CD14-positive monocyte (primary cell): ENCODE data around the gene LRP1-AS. TPM values are rescaled to one million over a fixed set of nuclear protein-coding genes. Genes with fewer than 3 reads are reported as not detected.

ENCODE experiments used
- DNase-seq, 3 donors: peaks; one replicate each; pipeline ENCODE4 v3.0.0-alpha.2; 2011 to 2022
- H2AFZ ChIP-seq: 2 replicates; pipeline ENCODE4 v1.6.0; 2012; ENCODE audit warnings: mild to moderate bottlenecking, low read depth, low read length, inconsistent platforms; ENCODE audit not compliant: insufficient read depth, poor library complexity, severe bottlenecking
- H3K27ac ChIP-seq, 2 donors: 1 replicate in 1 of 2; 2 replicates in 1 of 2; pipeline ENCODE4 v1.5.1; 2012 to 2013; ENCODE audit warnings: low read length in 2 of 2, control low read depth in 1 of 2, inconsistent platforms in 1 of 2, low read depth in 1 of 2, mild to moderate bottlenecking in 1 of 2
- H3K27me3 ChIP-seq, 2 donors: one replicate each; pipeline versions ENCODE4 v1.6.0 to v1.6.1; 2011 to 2013; ENCODE audit warnings: low read length in 2 of 2; ENCODE audit not compliant: control insufficient read depth in 2 of 2, insufficient read depth in 2 of 2
- H3K36me3 ChIP-seq, 2 donors: replicated peaks in 1 of 2; 1 replicate in 1 of 2; 2 replicates in 1 of 2; pipeline versions ENCODE4 v1.5.1 to v1.6.1; 2012 to 2013; ENCODE audit warnings: low read length in 2 of 2, control low read depth in 1 of 2, inconsistent platforms in 1 of 2, mild to moderate bottlenecking in 1 of 2; ENCODE audit not compliant: insufficient read depth in 2 of 2, control insufficient read depth in 1 of 2
- H3K4me1 ChIP-seq, 2 donors: 1 replicate in 1 of 2; 2 replicates in 1 of 2; pipeline versions ENCODE4 v1.5.1 to v1.6.1; 2012 to 2013; ENCODE audit warnings: low read length in 2 of 2, control low read depth in 1 of 2, inconsistent platforms in 1 of 2, mild to moderate bottlenecking in 1 of 2, moderate library complexity in 1 of 2; ENCODE audit not compliant: insufficient read depth in 2 of 2, control insufficient read depth in 1 of 2
- H3K4me2 ChIP-seq: replicated peaks from 2 replicates; pipeline ENCODE3; 2012; ENCODE audit warnings: low read length, moderate library complexity, mild to moderate bottlenecking; ENCODE audit not compliant: poor library complexity, severe bottlenecking; ENCODE audit errors: extremely low read depth
- H3K4me3 ChIP-seq, 3 experiments: fragments of 200-600 bp in 1 of 3; sonication (generic) in 1 of 3; replicated peaks in 1 of 3; 1 replicate in 2 of 3; 2 replicates in 1 of 3; pipeline ENCODE4 v1.5.1; 2011 to 2013; ENCODE audit warnings: low read length in 3 of 3, mild to moderate bottlenecking in 3 of 3, control low read depth in 2 of 3, low read depth in 2 of 3, inconsistent platforms in 1 of 3, moderate library complexity in 1 of 3
- H3K79me2 ChIP-seq: 2 replicates; pipeline ENCODE4 v1.6.0; 2012; ENCODE audit warnings: mild to moderate bottlenecking, control low read depth, inconsistent platforms, low read length, moderate library complexity; ENCODE audit not compliant: insufficient read depth
- H3K9ac ChIP-seq: 2 replicates; pipeline ENCODE4 v1.6.0; 2017; ENCODE audit warnings: low read length, mild to moderate bottlenecking; ENCODE audit not compliant: insufficient read depth, poor library complexity, severe bottlenecking
- H3K9me3 ChIP-seq, 2 donors: replicated peaks in 1 of 2; 1 replicate in 1 of 2; 2 replicates in 1 of 2; pipeline versions ENCODE4 v1.5.1 to v1.6.1; 2012 to 2013; ENCODE audit warnings: low read length in 2 of 2, control low read depth in 1 of 2; ENCODE audit not compliant: control insufficient read depth in 1 of 2, insufficient read depth in 1 of 2
- H4K20me1 ChIP-seq: 2 replicates; pipeline ENCODE4 v1.6.0; 2012; ENCODE audit warnings: mild to moderate bottlenecking, low read length, control low read depth, moderate library complexity; ENCODE audit not compliant: insufficient read depth
- H3K27ac Mint-ChIP-seq, 7 donors: one replicate each; pipeline ENCODE4 v1.8.0; 2020; ENCODE audit warnings: mild to moderate bottlenecking in 7 of 7, mixed read lengths in 7 of 7, moderate library complexity in 6 of 7, inconsistent platforms in 2 of 7
- H3K27me3 Mint-ChIP-seq, 3 donors: one replicate each; pipeline ENCODE4 v1.8.0; 2021 to 2022; ENCODE audit warnings: low read depth in 3 of 3, mild to moderate bottlenecking in 3 of 3, mixed read lengths in 3 of 3, moderate library complexity in 3 of 3, inconsistent platforms in 1 of 3
- H3K36me3 Mint-ChIP-seq, 2 donors: one replicate each; pipeline ENCODE4 v1.8.0; 2020; ENCODE audit warnings: mixed read lengths in 2 of 2, inconsistent platforms in 1 of 2, mild to moderate bottlenecking in 1 of 2
- H3K4me1 Mint-ChIP-seq: one replicate; pipeline ENCODE4 v1.8.0; 2020; ENCODE audit warnings: mild to moderate bottlenecking, mixed read lengths
- H3K4me3 Mint-ChIP-seq, 2 donors: one replicate each; pipeline ENCODE4 v1.8.0; 2020; ENCODE audit warnings: mild to moderate bottlenecking in 2 of 2, mixed read lengths in 2 of 2, moderate library complexity in 1 of 2
- H3K9me3 Mint-ChIP-seq, 7 donors: one replicate each; pipeline ENCODE4 v1.8.0; 2020 to 2022; ENCODE audit warnings: mixed read lengths in 7 of 7, mild to moderate bottlenecking in 6 of 7, moderate library complexity in 6 of 7, inconsistent platforms in 2 of 7
- WGBS: methylation state at CpG from one replicate; pipeline ENCODE4 v1.1.5; 2013; ENCODE audit warnings: missing lambda C conversion rate; ENCODE audit not compliant: insufficient coverage; 5-methylcytosine and 5-hydroxymethylcytosine counted together
- intact Hi-C, 2 donors: fragments of 100-400 bp; cut with micrococcal nuclease; formaldehyde crosslinking; loops; one replicate each; pipeline versions ENCODE4 v1.15.0 to v1.15.1; 2023
- polyA plus RNA-seq, 3 donors: library from polyadenylated mRNA; depleted of rRNA in 1 of 3; unstranded in 2 of 3; stranded (reverse) in 1 of 3; fragments of 300-500 nt in 2 of 3; fragments of >200 nt in 1 of 3; fragmentation: Illumina TruSeq in 2 of 3; gene quantifications; 1 replicate in 2 of 3; 2 replicates in 1 of 3; pipeline ENCODE4 v1.2.3, GENCODE V29; 2012 to 2021
- TF ChIP-seq, protein P1 (sequence below): fragments of 200-600 bp; IDR thresholded peaks from one replicate; pipeline ENCODE4 v1.8.0; 2022; ENCODE audit warnings: antibody characterized with exemption, mild to moderate bottlenecking

Gene LRP1-AS
- polyA plus RNA-seq, 3 donors: 0.35 to 1.5 TPM; not detected in 1

DNA sequence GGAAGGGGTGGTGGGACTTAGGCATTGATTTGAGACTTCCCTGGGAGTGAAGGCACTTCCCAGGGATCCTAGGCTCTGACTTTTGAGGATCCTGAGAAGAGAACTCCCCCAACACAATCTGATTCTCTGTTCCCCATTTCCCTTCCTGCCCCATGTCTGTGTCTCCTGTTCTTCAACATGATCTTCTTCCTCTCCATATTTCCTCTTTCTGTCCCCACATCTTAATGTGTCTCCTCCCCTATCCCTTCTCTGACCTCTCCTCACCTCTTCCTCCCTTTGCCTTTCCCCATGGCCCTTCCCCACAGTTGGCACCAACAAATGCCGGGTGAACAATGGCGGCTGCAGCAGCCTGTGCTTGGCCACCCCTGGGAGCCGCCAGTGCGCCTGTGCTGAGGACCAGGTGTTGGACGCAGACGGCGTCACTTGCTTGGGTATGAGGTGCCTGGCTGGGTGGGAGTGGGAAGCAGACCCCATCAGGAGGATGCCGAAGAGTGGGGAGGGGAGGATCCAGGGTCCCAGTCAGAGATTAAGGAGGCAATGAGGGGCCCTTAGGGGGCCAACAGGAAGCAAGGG lies 15.2 kb upstream of the LRP1-AS start:
- Histone ChIP-seq H4K20me1 (peaks cover 86% of the 10 kb centered on the region), H3K4me2 (peak overlapping the region; percentile 49), H3K4me1 (peaks cover 43 to 63% of the 10 kb centered on the region in 2 donors), H3K9me3 (no peaks in the 10 kb centered on the region), H3K4me3 (peak overlapping the region in 1 of 3 experiments; percentile 10), H3K79me2 (peaks cover 3% of the 10 kb centered on the region), H3K36me3 (peaks cover 90 to 99% of the 10 kb centered on the region in 2 donors), H2AFZ (no peak overlapping the region), H3K27me3 (no peaks in the 10 kb centered on the region), H3K27ac (peak overlapping the region; percentile 45 to 60), H3K9ac (no peak overlapping the region)
- Mint-ChIP-seq H3K36me3 (peaks cover 93 to 97% of the 10 kb centered on the region in 2 donors), H3K4me3 (peak overlapping the region in 1 of 2 donors; percentile 61), H3K9me3 (no peaks in the 10 kb centered on the region), H3K27me3 (peaks cover 0 to 7% (median 5%) of the 10 kb centered on the region in 3 donors), H3K27ac (peak overlapping the region; percentile 52 to 90 (median 76)), H3K4me1 (peaks cover 74% of the 10 kb centered on the region)
- TF ChIP-seq, protein P1, sequence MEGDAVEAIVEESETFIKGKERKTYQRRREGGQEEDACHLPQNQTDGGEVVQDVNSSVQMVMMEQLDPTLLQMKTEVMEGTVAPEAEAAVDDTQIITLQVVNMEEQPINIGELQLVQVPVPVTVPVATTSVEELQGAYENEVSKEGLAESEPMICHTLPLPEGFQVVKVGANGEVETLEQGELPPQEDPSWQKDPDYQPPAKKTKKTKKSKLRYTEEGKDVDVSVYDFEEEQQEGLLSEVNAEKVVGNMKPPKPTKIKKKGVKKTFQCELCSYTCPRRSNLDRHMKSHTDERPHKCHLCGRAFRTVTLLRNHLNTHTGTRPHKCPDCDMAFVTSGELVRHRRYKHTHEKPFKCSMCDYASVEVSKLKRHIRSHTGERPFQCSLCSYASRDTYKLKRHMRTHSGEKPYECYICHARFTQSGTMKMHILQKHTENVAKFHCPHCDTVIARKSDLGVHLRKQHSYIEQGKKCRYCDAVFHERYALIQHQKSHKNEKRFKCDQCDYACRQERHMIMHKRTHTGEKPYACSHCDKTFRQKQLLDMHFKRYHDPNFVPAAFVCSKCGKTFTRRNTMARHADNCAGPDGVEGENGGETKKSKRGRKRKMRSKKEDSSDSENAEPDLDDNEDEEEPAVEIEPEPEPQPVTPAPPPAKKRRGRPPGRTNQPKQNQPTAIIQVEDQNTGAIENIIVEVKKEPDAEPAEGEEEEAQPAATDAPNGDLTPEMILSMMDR: no peak
- 69% methylated on average over 8 of the region's 8 CpGs for WGBS
- intact Hi-C loops: loop anchor here in 1 of 2 donors (5.0 kb wide), 1 partner anchor 35 kb away; the partner anchor contains the start of gene LRP1
- DNase-seq: peak in 2 of 3 donors; percentile 52 to 59

DNA sequence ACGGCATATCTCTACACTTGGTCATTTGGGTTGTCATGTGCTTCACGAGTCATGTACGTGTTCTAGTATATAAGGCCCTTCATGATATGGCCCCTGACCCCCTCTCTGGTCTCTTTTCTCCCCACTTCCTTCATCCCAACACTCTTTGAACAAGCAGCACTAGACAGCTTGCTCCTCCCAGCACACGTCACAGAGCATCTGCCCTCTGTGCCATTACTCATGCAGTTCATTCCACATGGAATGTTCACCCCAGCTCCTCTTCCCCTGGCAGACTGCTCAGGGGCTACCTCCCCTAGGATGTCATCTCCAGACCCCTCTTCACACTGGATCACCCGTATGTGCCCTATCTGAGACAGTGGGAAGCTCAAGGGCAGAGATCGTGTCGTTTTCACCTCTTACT lies 14.1 kb upstream of the LRP1-AS start:
- H4K20me1 ChIP-seq: peaks cover 81% of the 10 kb centered on the region
- 98% methylated on average over 4 of the region's 7 CpGs for WGBS
- peaks cover 80% of the 10 kb centered on the region for H3K4me1 Mint-ChIP-seq

More for the DNA sequence above, 14.1 kb upstream of the LRP1-AS start:
- H3K27me3 Mint-ChIP-seq: peaks cover 0 to 5% (median 5%) of the 10 kb centered on the region in 3 donors
- Histone ChIP-seq H3K9ac (no peak overlapping the region), H3K9me3 (no peaks in the 10 kb centered on the region), H2AFZ (no peak overlapping the region), H3K27ac (peak overlapping the region in 1 of 2 donors; percentile 60), H3K4me2 (no peak overlapping the region), H3K27me3 (no peaks in the 10 kb centered on the region), H3K36me3 (peaks cover 81 to 97% of the 10 kb centered on the region in 2 donors), H3K79me2 (peaks cover 3% of the 10 kb centered on the region), H3K4me1 (peaks cover 54 to 71% of the 10 kb centered on the region in 2 donors), H3K4me3 (no peak overlapping the region)
- peak overlapping the region in 3 of 7 donors; percentile 1 to 62 (median 26) for H3K27ac Mint-ChIP-seq
- no peaks in the 10 kb centered on the region for H3K9me3 Mint-ChIP-seq
- intact Hi-C loops: loop anchor here in 1 of 2 donors (5.0 kb wide), 1 partner anchor 34 kb away; the partner anchor contains the start of gene LRP1
- TF ChIP-seq, protein P1: no peak
- peaks cover 90 to 97% of the 10 kb centered on the region in 2 donors for H3K36me3 Mint-ChIP-seq
- DNase-seq: no peak
- no peak overlapping the region for H3K4me3 Mint-ChIP-seq
